Loucy (cell line): ENCODE measurements around the gene GAK.

ENCODE experiments used
- H2AFZ ChIP-seq: fragments of 200-600 bp; sonication (generic); 2 replicates; pipeline ENCODE4 v1.6.0; 2016; ENCODE audit warnings: antibody characterized with exemption, mild to moderate bottlenecking, low read length, moderate library complexity
- H3F3A ChIP-seq: fragments of 200-600 bp; 2 replicates; pipeline ENCODE4 v1.6.0; 2016; ENCODE audit warnings: antibody characterized with exemption, low read depth, mild to moderate bottlenecking
- H3K27me3 ChIP-seq: fragments of 200-600 bp; sonication (generic); 2 replicates; pipeline ENCODE4 v1.6.1; 2014; ENCODE audit warnings: low read length, mild to moderate bottlenecking; ENCODE audit not compliant: insufficient read depth, poor library complexity, severe bottlenecking
- H3K36me3 ChIP-seq: fragments of 200-600 bp; sonication (generic); 2 replicates; pipeline ENCODE4 v1.6.1; 2016; ENCODE audit warnings: low read length; ENCODE audit not compliant: insufficient read depth
- H3K4me1 ChIP-seq: fragments of 200-600 bp; sonication (generic); 2 replicates; pipeline ENCODE4 v1.5.1; 2014; ENCODE audit warnings: low read length, mild to moderate bottlenecking; ENCODE audit not compliant: insufficient read depth, poor library complexity, severe bottlenecking
- H3K4me2 ChIP-seq: fragments of 200-600 bp; sonication (generic); 2 replicates; pipeline ENCODE4 v1.6.0; 2014; ENCODE audit warnings: antibody characterized with exemption, low read length, low read depth, mild to moderate bottlenecking; ENCODE audit not compliant: poor library complexity, severe bottlenecking
- H3K4me3 ChIP-seq: fragments of 200-600 bp; sonication (generic); 2 replicates; pipeline ENCODE4 v1.5.1; 2014; ENCODE audit warnings: low read length, mild to moderate bottlenecking, mixed read lengths; ENCODE audit not compliant: poor library complexity, severe bottlenecking
- H3K79me2 ChIP-seq: fragments of 200-600 bp; sonication (generic); 2 replicates; pipeline ENCODE4 v1.6.1; 2014; ENCODE audit warnings: low read length; ENCODE audit not compliant: insufficient read depth
- H3K9ac ChIP-seq: fragments of 200-600 bp; sonication (generic); 2 replicates; pipeline ENCODE4 v1.6.0; 2014; ENCODE audit warnings: mild to moderate bottlenecking, low read depth, low read length, moderate library complexity; ENCODE audit not compliant: poor library complexity, severe bottlenecking
- H3K9me2 ChIP-seq: fragments of 200-600 bp; sonication (generic); replicated peaks from 2 replicates; pipeline ENCODE4 v1.6.1; 2016; ENCODE audit warnings: low read depth, low read length, mixed read lengths
- H3K9me3 ChIP-seq: fragments of 200-600 bp; sonication (generic); 2 replicates; pipeline ENCODE4 v1.6.1; 2014; ENCODE audit warnings: mild to moderate bottlenecking, antibody characterized with exemption, low read length, low read depth; ENCODE audit not compliant: insufficient read depth
- H4K20me1 ChIP-seq: fragments of 200-600 bp; sonication (generic); 2 replicates; pipeline ENCODE4 v1.6.0; 2014; ENCODE audit warnings: antibody characterized with exemption, low read length, mild to moderate bottlenecking; ENCODE audit not compliant: insufficient read depth, poor library complexity, severe bottlenecking
- EZH2phosphoT487 ChIP-seq: fragments of 200-600 bp; IDR thresholded peaks from 2 replicates; pipeline ENCODE4 v1.6.1; 2018; ENCODE audit warnings: antibody characterized with exemption, mild to moderate bottlenecking, moderate library complexity, borderline replicate concordance
- TF ChIP-seq, protein P1 (sequence below): fragments of 200-600 bp; sonication (generic); conservative IDR thresholded peaks from 2 replicates; pipeline ENCODE4 v1.5.1; 2014; ENCODE audit warnings: mild to moderate bottlenecking, antibody characterized with exemption, low read length

The GAK gene

GRCh38 chr4:911871-912490 is 20.1 kb downstream of the GAK start:
- Histone ChIP-seq H3K4me3 (no peak overlapping the region), H3K4me2 (no peak overlapping the region), H4K20me1 (peaks cover 41% of the 10 kb centered on the region), H3K4me1 (peaks cover 14% of the 10 kb centered on the region), H3K9me3 (no peaks in the 10 kb centered on the region), H3K9me2 (no peaks in the 10 kb centered on the region), H2AFZ (no peak overlapping the region), H3K27me3 (no peaks in the 10 kb centered on the region), H3K36me3 (peaks cover 45% of the 10 kb centered on the region; the same call in 1 of the 2 replicates), H3F3A (no peaks in the 10 kb centered on the region), H3K9ac (no peak overlapping the region), H3K79me2 (peaks cover 46% of the 10 kb centered on the region)
- TF ChIP-seq, protein P1, sequence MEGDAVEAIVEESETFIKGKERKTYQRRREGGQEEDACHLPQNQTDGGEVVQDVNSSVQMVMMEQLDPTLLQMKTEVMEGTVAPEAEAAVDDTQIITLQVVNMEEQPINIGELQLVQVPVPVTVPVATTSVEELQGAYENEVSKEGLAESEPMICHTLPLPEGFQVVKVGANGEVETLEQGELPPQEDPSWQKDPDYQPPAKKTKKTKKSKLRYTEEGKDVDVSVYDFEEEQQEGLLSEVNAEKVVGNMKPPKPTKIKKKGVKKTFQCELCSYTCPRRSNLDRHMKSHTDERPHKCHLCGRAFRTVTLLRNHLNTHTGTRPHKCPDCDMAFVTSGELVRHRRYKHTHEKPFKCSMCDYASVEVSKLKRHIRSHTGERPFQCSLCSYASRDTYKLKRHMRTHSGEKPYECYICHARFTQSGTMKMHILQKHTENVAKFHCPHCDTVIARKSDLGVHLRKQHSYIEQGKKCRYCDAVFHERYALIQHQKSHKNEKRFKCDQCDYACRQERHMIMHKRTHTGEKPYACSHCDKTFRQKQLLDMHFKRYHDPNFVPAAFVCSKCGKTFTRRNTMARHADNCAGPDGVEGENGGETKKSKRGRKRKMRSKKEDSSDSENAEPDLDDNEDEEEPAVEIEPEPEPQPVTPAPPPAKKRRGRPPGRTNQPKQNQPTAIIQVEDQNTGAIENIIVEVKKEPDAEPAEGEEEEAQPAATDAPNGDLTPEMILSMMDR: no peak
- no peak for TF ChIP-seq EZH2phosphoT487

DNA sequence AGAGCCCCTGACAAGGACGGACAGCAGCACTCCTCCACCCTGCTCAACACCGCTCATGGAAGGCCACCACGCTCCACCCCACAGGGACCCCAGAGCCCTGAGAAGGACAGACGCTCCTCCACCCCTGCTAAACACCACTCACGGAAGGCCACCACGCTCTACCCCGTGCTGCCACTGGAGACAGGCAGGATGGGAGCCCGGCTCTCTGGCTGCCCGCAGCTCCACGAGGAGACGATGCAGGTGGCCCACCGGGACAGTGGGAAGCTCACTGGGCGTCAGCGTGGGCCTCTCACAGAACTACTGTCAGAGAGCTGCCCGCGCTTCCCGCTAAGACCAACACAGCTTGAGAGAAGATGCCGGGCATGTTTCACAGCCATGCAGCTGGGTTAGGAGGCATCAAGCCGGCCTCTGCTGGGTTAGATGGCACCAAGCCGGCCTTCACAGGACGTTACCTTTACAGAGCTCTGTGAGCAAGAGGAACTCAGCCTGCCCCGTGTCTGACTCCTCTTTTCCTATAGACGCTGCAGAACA is 20.8 kb downstream of the GAK start:
- no peak overlapping the region for H3K9ac ChIP-seq
- H3F3A ChIP-seq: no peaks in the 10 kb centered on the region
- TF ChIP-seq, protein P1: no peak
- no peak for TF ChIP-seq EZH2phosphoT487
- H2AFZ ChIP-seq: no peak overlapping the region
- H3K9me3 ChIP-seq: no peaks in the 10 kb centered on the region
- H3K4me3 ChIP-seq: no peak overlapping the region
- peaks cover 42% of the 10 kb centered on the region for H3K79me2 ChIP-seq
- H3K36me3 ChIP-seq: peaks cover 45% of the 10 kb centered on the region; the same call in 1 of the 2 replicates
- peaks cover 13% of the 10 kb centered on the region for H3K4me1 ChIP-seq
- H3K4me2 ChIP-seq: no peak overlapping the region
- H3K9me2 ChIP-seq: no peaks in the 10 kb centered on the region
- no peaks in the 10 kb centered on the region for H3K27me3 ChIP-seq
- peaks cover 36% of the 10 kb centered on the region for H4K20me1 ChIP-seq

- Histone ChIP-seq H3K4me3 (no peak overlapping the region), H2AFZ (no peak overlapping the region), H3K36me3 (peaks cover 45% of the 10 kb centered on the region; the same call in 1 of the 2 replicates), H3K79me2 (peaks cover 35% of the 10 kb centered on the region), H3K4me1 (peaks cover 9% of the 10 kb centered on the region), H3F3A (no peaks in the 10 kb centered on the region), H3K4me2 (no peak overlapping the region), H3K27me3 (no peaks in the 10 kb centered on the region), H3K9ac (no peak overlapping the region), H3K9me3 (no peaks in the 10 kb centered on the region), H3K9me2 (no peaks in the 10 kb centered on the region), H4K20me1 (peaks cover 29% of the 10 kb centered on the region)
- TF ChIP-seq EZH2phosphoT487: no peak
- TF ChIP-seq, protein P1: no peak
Observed at GRCh38 chr4:910366-911091, 21.6 kb downstream of the GAK start.
